Type B pancreatic cell (in vitro differentiated cells): Measurements from ENCODE around the gene OPALIN. TPM values are rescaled to one million over a fixed set of nuclear protein-coding genes. Genes with fewer than 3 reads are reported as not detected.

Experiments used
- DNase-seq: peaks from one replicate; pipeline ENCODE4 v3.0.0; 2021; ENCODE audit warnings: mixed read lengths; ENCODE audit not compliant: unreplicated experiment; ENCODE audit errors: extremely low spot score
- H3K27ac Mint-ChIP-seq: 2 replicates; pipeline ENCODE4 v1.8.0; 2021; ENCODE audit warnings: mild to moderate bottlenecking, mixed read lengths
- H3K27me3 Mint-ChIP-seq: 2 replicates; pipeline ENCODE4 v1.8.0; 2021; ENCODE audit warnings: mixed read lengths
- H3K36me3 Mint-ChIP-seq: 2 replicates; pipeline ENCODE4 v1.8.0; 2021; ENCODE audit warnings: mixed read lengths
- H3K4me1 Mint-ChIP-seq: one replicate; pipeline ENCODE4 v1.8.0; 2021; ENCODE audit warnings: mixed read lengths; ENCODE audit not compliant: unreplicated experiment
- H3K4me3 Mint-ChIP-seq: 2 replicates; pipeline ENCODE4 v1.8.0; 2021; ENCODE audit warnings: mild to moderate bottlenecking, mixed read lengths
- H3K9me3 Mint-ChIP-seq: 2 replicates; pipeline ENCODE4 v1.8.0; 2021; ENCODE audit warnings: mixed read lengths
- total RNA-seq: library from RNA; stranded (reverse); gene quantifications from 2 replicates; pipeline ENCODE4 v1.2.1, GENCODE V29; 2021; ENCODE audit warnings: low replicate concordance
- TF ChIP-seq, protein P1 (sequence below): fragments of 200-600 bp; sonication (generic); conservative IDR thresholded peaks from 2 replicates; pipeline ENCODE4 v1.5.0; 2021; ENCODE audit warnings: antibody characterized with exemption, mild to moderate bottlenecking

OPALIN gene
- total RNA-seq, 1 donor from 2014 or later = not detected

DNA sequence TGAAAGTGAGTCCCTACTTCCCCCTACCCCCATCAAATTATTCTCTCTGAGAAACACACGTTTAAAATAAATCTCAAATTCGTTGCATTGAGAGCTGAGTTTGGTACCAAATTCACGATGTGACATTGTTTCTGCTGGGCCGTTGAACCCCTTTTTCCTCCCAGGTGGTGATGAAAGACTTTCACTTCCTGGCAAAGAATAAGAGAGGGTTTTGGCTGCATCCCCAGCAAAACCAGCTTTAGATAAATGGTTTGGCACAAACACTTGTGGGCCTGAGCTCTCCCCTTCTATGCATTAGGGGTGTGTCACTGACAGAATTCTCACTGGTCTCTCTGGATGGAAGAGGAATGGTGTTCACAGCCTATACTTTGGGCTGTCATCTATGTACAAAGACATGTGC is 63.3 kb downstream of the OPALIN start:
- TF ChIP-seq, protein P1, sequence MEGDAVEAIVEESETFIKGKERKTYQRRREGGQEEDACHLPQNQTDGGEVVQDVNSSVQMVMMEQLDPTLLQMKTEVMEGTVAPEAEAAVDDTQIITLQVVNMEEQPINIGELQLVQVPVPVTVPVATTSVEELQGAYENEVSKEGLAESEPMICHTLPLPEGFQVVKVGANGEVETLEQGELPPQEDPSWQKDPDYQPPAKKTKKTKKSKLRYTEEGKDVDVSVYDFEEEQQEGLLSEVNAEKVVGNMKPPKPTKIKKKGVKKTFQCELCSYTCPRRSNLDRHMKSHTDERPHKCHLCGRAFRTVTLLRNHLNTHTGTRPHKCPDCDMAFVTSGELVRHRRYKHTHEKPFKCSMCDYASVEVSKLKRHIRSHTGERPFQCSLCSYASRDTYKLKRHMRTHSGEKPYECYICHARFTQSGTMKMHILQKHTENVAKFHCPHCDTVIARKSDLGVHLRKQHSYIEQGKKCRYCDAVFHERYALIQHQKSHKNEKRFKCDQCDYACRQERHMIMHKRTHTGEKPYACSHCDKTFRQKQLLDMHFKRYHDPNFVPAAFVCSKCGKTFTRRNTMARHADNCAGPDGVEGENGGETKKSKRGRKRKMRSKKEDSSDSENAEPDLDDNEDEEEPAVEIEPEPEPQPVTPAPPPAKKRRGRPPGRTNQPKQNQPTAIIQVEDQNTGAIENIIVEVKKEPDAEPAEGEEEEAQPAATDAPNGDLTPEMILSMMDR = no peak
- Mint-ChIP-seq H3K4me3 (no peak overlapping the region), H3K4me1 (no peaks in the 10 kb centered on the region), H3K27me3 (peaks cover 8% of the 10 kb centered on the region), H3K27ac (no peak overlapping the region), H3K36me3 (no peaks in the 10 kb centered on the region), H3K9me3 (no peaks in the 10 kb centered on the region)
- DNase-seq = no peak

Other genes with a start within 250 kb of the OPALIN start
- gene ZNF518A, start 228.7 kb downstream of the OPALIN start, total RNA-seq = 31.6 and 33.7 TPM in 2 replicates
- gene BLNK, start 87.4 kb downstream of the OPALIN start, total RNA-seq = 21.7 and 59.8 TPM in 2 replicates
- gene DNTT, start 54.6 kb downstream of the OPALIN start, total RNA-seq = not detected in 2 replicates
- 0.55 and 0.85 TPM in 2 replicates for gene TLL2, start 154.9 kb upstream of the OPALIN start, total RNA-seq
- 152 and 202 TPM in 2 replicates for gene TM9SF3, start 228.0 kb upstream of the OPALIN start, total RNA-seq